HG03432 (cell line): ENCODE data around the gene SOX5.

Experiments used
- ATAC-seq: cut with Tn5 transposase; IDR thresholded peaks from one replicate; pipeline ENCODE4 v1.9.1; 2021; ENCODE audit warnings: mild to moderate bottlenecking, moderate library complexity; ENCODE audit not compliant: unreplicated experiment

The SOX5 gene

DNA sequence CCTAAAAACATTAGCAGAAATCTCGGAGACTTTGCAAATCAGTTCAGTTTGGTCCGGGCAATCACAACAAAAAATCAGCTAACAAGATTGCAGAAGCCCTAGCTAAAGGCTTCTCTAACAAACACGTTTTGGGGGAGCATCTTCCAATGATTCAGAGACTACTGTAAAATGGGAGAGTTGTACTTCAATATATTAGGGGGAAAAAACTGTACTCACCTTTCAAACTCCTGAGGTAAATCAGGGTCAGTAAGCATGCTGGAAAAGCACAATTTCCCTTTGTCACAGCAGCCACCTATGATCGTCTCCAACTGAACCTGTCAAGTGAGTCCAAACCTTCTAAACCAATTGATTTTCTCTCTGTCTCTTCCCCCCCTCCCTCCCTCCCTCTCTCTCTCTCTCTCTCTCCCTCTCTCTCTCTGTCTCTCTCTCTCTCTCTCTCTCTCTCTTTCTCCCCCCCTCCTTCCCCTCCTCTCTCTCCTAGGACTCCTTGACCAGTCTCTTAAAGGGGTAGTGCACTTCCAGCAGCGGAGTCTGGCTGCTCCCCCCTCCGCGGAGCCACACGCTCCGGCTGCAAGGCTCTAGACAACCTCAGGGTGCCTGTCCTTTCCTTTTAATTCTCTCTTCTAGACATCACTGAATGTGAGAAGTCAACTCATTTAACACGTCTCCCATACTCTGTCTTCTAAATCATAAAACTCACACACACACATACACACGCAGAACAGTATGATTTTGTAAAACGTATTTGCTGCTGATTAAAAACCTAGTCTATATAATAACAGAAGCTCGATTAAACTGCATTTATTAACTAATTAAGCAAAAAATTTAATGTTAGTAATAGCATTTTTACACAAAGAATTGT, at the start of gene SOX5:
Gene SOX5 (minus strand): TSS at position 323 of the 862 bp plus-strand sequence. CDS start 69 bp downstream, at position 254.
- no peak for ATAC-seq

DNA sequence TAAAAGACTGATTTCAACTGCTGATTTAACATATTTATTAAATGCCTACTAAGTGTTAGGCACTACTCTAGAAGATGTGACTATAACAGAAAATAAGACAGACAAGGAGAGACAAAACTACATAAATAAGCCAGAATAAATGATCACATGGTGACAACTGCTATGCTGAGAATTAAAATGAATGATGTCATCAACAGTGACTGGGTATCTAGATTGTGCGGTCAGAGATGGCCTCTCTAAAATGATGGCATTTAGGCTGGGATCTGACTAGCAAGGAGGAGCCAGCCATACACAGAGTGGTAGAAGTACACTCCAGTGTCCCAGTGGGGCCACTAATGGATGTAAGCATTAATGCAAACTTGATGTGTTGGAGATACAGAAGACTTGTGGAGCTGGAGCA, 37.6 kb upstream of the SOX5 start:
- no peak for ATAC-seq

DNA sequence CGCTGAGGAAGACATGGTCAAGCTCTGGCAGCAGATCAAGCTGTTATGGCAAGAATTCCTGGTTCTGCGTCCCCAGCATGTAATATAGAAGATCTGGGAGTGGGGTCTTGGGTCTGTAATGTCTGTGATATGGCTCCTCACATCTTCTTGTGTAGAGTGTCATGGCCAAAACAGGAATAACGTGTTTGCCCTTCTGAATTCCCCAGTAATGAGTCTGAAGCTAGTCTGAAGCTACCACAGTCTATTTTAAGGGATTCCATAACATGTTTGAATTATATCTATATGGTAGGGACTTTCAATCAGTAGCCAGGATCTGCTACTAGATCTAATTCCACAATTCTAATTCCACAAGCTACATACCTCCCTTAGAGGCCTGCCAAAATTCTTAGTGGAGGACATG, 31.4 kb upstream of the SOX5 start:
- ATAC-seq: no peak

DNA sequence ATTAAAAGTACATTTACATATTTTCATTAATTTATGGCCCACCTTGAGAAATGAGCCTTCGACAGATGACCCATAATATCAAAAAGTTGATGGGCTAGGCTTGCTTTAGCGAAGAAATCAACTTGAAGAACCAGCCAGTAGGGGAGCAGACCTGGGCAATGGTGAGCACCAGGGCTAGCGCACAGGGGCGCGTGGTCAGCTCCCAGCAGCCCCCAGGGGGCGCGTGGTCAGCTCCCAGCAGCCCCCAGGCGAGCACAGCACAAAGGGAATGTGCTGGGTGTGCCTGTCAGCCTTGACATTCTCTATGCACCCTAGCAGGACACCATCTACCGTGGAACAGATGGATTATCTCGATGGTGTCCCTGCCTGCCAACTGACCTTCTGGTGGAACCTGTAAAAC, 15.3 kb upstream of the SOX5 start:
- no peak for ATAC-seq

DNA sequence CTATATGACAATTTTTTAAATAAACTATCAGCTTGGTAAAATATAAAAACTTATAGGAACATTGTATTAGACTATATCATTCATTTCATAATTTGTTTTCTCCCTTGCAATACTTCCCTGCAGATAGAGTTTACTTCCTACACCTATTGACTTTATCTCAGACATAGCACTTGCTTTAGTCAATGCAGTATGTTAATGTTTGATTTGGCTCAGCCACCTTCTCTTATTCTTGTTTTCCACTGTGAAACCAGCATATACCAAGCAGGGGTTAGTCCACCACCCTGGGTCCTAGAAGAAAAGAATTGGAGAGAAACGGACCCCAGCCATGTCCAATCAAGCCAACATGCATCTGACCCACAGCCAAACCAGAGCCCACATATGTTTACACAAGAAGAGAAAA, 10.4 kb upstream of the SOX5 start:
- no peak for ATAC-seq

DNA sequence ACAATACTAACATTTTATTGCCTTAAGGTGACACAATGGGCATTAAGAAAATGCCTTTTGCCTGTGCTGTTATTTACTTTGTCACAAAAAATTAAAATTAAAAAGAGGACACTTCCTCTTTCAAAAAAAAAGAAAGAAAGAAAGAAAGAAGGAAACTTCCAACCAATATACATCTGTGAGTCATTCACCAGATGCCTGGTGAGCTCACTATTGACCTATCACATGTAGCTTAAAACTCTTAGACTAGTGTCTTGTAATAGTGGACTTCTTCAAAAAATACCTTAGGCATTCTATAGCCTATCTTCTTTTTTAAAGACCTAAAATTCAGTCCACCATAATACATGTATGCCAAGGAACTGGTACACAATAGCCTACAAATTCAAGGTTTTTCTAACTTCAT, 4.9 kb upstream of the SOX5 start:
- no peak for ATAC-seq

DNA sequence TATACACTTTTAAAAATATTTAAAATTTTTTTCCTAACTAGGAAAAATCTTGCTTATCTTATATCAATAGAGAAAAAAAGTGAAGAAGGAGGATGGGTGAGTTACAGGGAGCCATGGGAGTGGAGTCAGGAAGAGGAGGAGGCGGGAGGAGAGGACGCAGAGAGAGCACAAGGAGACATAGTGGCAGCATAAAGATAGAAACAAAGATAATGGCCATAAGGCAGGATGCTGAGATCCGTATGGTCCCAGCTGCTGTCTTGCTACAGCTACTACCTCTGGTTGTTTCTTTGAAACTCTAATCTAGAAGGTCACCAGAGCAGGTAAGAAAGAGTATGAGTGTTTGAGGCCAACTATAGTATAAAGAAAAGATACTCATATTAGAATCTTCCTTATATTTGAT, 2.6 kb upstream of the SOX5 start:
- ATAC-seq: no peak

DNA sequence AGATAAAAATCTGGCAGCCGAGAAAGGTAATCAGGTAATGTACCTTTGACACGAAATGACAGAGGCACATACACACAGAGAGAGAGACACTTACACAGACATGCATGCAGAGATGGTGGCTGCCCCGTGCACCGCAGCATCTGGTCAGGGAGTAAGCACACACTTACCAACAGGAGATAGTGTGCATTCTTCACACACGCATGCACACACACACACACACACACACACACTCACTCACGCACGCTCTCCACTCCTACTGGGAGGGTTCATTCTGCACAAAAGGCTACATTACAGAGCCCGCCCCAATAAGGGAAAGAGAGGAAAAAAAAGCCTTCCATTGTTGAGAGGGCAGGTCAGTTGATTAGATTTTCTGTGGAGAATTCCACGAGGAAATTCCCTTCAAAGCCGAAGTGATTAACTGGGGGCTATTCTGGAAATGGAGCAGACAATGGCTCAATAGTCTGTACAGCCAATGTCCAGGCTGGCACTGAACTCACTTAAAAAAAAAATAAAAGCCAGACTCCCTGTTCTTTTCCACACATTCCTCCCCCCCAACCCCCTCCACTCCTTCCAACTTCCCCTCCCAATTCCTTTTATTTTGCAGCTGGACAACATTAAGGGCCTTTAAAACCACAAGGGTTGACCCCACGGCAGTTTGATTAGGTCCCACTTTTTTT, 1.4 kb upstream of the SOX5 start:
- no peak for ATAC-seq

DNA sequence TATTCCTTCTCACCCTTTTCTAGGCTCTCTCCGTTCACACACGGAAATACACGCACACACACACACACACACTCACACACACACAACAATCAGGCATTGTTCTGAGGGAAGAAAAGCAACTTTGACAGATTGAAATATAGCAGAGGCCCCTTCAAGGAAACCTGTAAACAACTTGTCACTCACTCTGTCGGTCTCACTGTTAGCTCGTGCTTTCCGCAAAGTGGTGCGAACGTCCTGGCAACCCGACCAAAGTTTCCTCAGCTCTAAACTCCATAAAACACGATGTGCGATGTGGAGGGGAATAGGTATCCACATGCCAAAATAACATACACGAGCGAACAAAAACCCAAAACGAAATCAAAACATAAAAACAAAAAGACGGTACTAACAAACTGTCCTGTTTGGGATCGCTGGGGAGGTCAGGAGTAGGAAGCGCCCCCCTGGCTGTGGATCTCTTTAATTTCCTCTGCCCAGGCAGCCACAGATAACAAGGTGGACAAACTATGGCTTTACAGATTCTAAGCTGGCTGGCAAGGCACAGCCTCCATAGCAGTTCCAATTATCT, 822 bp upstream of the SOX5 start:
- no peak for ATAC-seq

DNA sequence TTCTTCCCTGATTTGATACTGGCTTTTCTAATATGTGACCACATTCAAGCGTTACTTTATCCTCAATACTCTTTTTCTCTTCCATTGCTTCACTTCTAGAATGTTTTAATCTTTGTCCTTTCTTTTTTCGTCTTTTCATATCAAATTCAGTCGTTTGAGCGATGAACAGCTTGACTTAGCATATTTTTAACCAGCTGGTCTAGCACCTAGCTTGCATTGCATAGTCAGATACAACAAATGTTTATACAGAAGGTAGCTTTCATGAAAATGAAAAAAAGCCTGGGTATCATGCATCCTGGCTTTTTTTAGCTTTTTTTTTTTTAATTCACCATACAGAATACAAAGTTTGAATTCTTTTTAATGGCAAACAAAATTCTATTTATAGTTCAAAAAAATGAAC, 1.2 kb downstream of the SOX5 start:
- ATAC-seq: no peak

DNA sequence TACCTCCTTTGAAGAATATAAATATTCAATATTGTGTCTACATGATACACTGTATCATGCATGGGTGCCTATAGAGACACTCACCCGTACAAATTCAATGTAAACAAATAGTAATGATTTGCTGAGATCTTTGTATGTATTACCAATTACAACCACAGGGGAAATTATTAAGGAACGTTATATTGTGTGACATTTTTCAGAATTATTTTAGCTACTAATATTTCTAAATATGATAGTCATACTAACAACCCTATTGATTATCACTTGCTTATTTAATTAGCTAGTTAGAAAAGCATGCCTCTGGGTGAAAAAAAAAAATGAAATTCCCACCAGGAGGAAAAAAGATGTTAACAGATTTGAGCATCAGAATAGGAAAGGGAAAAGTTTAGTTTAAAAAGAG, 2.1 kb downstream of the SOX5 start:
- ATAC-seq: no peak

DNA sequence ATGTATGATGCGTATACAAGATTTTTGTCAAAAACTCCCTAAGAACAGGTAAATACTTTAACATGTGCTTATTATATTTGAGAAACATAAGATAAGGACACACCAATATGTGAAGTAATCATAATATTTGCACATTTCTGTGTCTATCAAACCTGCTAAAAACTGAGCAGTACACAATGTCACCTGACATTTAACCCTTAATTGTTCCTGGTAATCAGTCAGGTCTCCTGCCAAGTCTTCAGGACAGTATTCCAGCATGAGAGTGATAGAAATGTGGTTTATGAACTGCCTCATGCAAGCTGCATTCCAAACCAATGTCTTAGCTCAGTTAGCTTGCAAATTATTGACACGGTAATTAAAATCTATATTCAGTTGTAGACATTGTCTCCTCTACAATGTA, 4.2 kb downstream of the SOX5 start:
- no peak for ATAC-seq

DNA sequence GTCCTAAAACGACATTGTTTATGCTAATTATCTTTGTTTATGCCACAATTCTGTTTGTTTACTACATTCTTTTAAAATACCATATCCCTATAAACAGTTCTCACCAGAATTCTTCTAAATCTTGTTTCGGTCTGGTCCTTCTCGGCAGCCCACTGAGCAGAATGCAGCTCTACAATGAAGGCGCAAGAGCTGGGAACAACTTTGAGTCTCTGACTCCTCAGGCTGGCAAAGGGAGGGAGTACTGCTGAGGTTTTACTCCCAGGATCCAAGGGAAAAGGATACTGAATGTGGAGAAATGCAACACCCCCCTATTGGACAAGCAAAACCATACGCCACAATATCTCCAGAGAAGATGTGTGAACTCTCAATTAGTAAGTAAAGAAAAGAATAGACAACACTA, 5.4 kb downstream of the SOX5 start:
- no peak for ATAC-seq

DNA sequence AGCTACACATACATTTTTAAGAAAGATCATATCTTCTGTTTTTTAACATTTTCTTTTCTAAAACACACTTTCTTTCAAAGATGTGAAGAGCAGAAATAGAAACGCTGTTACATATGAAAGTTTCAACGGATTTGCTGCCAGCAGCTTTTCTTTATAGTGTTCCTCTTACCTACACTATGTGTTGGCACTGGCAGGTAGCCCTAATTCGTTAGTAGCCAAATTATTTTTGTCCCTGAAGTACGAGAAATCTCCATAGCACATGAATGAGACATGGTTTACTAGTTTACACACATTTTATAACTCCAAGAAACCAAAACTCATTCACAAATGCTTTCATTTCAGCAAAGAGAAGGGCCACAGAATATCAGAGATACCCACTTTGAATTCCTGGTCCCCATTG, 6.6 kb downstream of the SOX5 start:
- no peak for ATAC-seq

DNA sequence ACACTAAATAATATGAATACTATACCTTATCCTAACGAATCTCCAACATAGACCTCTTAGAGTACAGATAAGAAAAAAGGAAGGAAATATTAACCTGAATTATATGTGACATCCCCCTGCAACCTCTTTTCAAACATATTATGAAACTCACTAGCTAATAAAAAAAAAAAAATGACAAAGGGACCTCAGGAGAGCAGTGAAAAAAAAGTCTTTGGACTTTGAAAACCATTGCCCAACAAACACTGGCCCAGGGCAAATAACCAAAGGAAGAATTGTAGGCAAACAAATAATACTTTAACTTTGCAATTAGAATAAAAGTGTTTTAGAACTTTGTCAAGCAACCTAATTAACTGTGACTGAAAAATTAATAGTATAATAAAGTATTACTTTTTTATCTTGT, 7.7 kb downstream of the SOX5 start:
- no peak for ATAC-seq

DNA sequence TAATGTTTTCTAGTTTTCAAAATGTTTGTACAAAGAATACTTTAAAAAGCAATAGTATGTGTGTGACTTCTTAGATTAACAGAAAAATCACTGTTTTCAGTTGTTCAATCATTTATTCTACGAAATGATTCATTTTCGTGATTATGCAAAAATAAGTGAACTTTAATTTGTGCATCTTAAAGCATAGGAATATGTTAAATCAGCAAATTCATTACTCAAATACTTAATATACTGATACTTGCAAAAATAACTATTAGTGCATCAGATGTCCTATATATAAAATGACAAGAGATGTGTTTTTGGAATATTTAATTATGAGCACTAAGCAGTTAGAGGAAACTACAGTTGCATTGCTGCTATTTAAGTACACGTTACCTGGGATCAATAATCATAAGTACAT, 11.0 kb downstream of the SOX5 start:
- no peak for ATAC-seq

DNA sequence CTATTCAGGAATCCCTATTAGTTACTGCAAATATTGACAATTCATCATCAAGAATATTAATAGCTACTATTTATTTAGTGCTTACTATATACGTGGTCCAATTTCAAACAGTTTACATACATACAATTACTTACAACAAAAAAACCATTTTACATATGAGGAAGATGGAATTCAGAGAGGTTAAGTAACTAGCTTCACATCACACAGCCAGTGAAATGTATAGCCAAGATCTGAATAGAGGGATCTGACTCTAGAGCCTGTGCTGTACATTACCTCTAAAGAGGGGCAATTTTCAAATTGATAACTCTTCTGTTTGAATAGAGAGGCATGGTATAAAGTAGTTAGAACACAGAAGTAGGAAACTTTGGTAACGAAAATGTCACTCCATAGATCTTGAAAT, 18.3 kb downstream of the SOX5 start:
- ATAC-seq: no peak

DNA sequence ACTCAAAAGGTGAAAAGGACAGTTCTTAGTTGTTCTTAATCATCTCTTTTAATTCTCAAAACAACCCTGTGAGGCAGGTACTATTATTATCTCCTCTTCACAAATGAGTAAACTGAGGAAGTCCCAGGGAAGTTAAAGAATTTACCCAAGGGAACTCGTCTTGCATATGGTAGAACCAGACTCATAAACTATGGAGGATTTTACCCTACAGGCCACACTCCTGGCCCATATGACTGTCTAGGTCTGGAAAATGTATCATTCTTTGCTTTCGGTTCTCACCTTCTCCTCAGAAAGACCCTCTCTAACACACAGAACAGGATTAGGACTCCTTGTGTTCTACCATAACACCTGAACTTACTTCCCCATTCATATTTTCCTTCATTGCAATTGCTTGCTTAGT, 18.9 kb downstream of the SOX5 start:
- no peak for ATAC-seq

DNA sequence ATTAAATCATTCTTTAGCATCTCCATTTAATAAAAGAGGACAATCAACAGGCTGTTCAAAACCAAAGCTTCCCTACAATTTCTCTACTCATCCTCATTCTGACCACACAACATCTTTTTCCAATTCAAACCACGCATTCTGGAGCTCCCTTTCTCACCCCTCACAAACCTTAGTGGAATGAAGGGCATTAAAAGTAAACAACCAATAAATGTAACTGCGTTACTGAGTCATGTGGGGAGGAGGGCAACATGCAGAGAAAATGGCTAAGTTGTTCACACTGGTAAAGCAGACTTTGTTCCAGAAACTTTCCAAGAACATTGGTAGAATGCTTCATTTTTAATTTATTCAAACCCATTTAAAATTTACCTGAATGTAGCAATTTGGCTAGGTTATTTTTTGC, 19.6 kb downstream of the SOX5 start:
- no peak for ATAC-seq

DNA sequence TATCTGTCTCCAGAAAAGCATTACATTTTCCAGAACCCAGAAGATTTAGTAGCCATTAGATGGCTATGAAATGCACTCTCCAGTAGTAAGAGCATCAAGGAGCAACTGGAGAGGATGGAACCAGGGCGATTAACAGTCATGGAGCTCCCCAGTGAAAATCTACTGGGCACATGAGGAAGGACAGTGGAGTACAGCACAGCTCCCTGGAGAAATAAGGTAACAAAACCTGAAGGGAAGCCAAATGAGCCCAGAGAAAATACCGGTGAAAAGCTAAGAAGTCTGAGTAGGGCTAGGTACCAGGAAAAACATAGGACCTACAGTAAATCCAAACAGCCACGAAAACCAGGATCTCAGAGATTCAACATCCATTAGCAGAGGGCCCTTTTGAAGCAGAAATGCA, 21.6 kb downstream of the SOX5 start:
- ATAC-seq: no peak

DNA sequence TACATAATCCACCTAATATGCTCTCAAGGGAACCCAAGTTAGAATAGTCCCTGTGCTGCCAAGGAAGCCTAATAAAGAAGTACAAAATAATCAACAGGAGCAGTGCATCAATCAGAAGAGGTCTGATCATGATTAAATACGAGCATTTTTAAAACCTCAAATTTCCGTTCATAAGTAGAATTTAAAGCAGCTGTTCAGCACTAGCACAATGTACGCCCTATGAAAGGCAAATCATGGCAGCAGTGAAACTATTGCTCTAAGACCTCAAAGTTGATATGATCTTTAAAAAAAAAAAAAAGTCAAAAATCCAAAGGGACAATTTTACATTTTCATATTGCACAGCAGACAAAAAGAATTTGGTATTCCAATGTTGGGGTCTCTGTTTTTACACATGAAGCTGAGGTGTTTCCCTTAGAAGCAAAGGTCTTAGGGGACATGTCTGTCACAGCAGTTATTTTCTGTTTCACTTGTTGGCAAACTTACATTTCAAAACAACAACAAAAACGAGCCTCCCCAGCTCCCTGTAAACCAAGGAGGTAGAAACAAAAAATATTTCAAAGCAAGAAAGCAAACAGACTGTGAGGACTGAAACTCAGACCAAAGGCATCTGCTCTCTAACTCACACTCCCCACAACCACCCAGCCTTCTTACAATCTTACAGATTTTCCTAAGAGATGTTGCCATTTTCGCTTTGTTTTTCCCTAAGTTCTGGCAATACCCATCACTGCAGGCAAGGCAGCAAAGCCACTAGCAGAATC, 28.2 kb downstream of the SOX5 start:
- peak; percentile 60 for ATAC-seq

DNA sequence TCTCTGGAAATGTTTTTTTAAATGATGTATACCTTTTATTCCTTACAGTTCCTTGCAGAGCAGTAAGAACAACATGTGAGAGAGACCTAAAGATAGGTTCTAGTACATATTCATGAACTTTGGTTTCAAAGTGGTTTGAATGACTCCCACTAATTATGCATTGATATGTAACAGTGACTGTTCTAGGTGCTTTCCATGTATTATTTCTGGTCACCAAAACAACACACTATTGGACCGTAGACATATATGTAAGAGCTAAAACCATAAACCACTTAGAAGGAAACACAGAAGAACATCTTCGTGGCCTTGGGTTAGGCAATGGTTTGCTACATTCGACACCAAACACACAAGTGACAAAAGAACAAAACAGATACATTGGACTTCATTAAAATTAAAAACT, 37.9 kb downstream of the SOX5 start:
- ATAC-seq: no peak
